ENCODE results near the gene CHRNB1. TPM values are rescaled to one million over a fixed set of nuclear protein-coding genes. Genes with fewer than 3 reads are reported as not detected.

Gene CHRNB1
- total RNA-seq, 4 donors from 2014 or later: 2.4 to 10.4 (median 9.8) TPM

- no peak for TF ChIP-seq CTCF (IDR thresholded peaks at IDR 0.05; ENCODE audit: low read depth)
Measured at GRCh38 chr17:7425756-7426155, 19.1 kb upstream of the CHRNB1 start.

DNA sequence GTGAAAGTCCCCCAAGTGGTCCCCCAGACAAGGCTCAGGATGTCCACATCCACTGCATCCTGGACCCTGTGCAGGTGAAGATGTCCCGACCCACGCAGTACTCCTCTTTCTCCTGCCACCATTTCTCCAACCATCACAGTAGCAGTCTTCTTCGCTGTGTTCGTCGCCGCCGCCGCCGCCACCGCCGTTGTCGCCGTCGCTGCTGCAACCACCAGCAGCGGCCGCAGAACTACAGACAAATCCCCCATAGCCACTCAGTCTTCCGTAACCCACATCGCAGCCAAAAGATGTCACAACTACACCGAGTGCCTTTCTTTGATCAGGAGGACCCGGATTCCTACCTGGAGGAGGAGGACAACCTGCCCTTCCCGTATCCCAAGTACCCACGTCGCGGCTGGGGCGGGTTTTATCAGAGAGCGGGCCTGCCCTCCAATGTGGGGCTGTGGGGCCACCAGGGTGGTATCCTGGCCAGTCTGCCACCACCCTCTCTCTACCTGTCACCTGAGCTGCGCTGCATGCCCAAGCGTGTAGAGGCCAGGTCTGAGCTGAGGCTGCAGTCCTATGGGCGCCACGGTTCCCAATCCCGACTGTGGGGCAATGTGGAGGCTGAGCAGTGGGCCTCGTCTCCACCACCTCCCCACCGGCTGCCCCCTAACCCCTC is 18.5 kb upstream of the CHRNB1 start:
- TF ChIP-seq CTCF (IDR thresholded peaks at IDR 0.05; ENCODE audit: low read depth): no peak

DNA sequence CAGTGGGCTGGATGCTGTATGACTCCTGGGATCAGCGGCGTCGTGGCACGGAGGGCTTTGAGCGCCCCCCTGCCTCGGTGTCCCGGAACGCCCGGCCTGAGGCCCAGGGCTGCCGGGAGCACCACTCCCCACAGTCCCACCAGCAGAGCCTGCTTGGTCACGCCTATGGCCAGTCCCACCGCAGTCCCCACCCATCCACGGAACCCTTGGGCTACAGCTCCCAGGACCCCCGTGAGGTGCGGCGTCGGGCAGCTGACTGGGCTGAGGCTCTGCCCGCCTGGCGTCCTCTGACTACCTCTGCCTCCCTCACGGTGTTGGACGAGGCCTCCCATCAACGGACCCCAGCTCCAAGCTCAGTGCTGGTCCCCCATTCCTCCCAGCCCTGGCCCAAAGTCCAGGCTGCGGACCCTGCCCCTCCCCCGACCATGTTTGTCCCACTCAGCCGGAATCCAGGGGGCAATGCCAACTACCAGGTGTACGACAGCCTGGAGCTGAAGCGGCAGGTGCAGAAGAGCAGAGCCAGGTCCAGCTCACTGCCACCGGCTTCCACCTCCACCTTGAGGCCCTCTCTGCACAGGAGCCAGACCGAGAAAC is 17.9 kb upstream of the CHRNB1 start:
- TF ChIP-seq CTCF (IDR thresholded peaks at IDR 0.05; ENCODE audit: low read depth): no peak

DNA sequence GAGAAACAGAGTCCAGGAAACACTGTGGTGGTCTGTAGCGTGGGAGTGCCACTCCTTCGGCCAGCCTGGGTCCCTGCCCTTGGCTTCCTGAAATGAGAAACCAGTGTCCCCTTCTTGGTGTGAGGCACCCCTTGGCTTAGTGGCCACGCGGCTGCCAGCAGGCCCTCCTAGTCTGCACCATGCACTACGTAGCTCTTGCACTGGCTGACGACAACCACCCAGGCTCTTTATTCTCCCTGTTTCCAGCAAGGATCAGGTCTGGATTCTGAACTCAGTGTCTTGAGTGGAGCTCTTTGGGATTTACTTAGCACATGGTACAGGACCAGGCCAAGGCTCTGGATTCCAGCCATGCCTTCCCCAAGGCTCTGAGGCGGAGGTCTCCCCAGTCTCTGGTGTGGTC is 17.3 kb upstream of the CHRNB1 start:
- TF ChIP-seq CTCF (IDR thresholded peaks at IDR 0.05; ENCODE audit: low read depth): no peak

DNA sequence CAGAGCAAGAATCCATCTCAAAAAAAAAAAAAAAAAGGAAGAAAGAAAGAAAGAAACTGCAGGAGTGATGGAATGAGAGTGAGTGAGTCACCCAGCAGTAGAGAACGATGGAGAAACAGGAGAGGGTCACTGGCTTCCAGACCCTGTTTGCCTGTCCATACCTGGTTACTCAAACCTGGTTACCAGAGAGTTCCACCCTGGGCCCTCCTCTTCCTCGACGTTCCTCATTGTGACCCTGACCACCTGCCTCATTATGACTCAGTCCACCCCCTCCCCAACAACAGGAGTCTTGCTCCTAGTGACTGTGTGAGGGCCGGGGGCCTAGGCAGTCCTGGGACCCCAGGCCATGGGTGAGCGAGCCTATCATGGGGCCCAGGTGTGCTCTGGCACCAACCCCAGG is 16.3 kb upstream of the CHRNB1 start, which contains the start of gene SPEM3:
Gene SPEM3 (plus strand): TSS at position 301 of the 400 bp plus-strand sequence. CDS start 46 bp downstream, at position 347.
- no peak for TF ChIP-seq CTCF (IDR thresholded peaks at IDR 0.05; ENCODE audit: low read depth)

- TF ChIP-seq CTCF (IDR thresholded peaks at IDR 0.05; ENCODE audit: low read depth): no peak
Measured at GRCh38 chr17:7429722-7430121, 15.1 kb upstream of the CHRNB1 start.

DNA sequence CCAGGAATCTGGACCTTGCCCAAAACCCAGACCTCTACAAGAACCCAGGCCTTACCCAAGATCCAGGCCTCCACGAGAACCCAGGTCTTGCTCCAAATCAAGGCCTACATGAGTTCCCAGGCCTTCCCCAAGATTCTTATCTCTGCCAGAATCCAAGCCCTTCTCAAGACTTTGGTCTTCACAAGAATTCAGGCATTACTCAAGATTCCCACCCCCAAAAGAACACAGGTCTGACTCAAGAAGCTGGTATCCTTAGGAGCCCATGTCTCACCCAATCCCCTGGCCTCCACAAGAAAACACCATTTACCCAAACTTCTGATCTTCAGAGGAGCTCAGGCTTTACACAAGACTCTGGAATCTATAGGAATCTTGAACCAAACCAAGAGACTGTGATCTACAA is 13.6 kb upstream of the CHRNB1 start:
- TF ChIP-seq CTCF (IDR thresholded peaks at IDR 0.05; ENCODE audit: low read depth): no peak
